OCI-LY7 (cell line): ENCODE data around the gene DNAH11. TPM values are rescaled to one million over a fixed set of nuclear protein-coding genes. Genes with fewer than 3 reads are reported as not detected.

Source experiments
- BruUV-seq: library from RNA; stranded (reverse); fragments of 400-500 nt; replicated peaks from 2 replicates; lab custom pipeline; 2021; lab: Mats Ljungman, UMichigan
- CTCF ChIA-PET: fragments of 300-600 bp; sonication (Branson Sonifier 250); formaldehyde crosslinking; loops from one replicate; lab custom pipeline; 2022; ENCODE audit warnings: antibody characterized with exemption; ENCODE audit not compliant: unreplicated experiment; lab: Charles Lee
- POLR2A ChIA-PET: fragments of 300-600 bp; sonication (Branson Sonifier 250); formaldehyde crosslinking; loops from one replicate; lab custom pipeline; 2022; ENCODE audit warnings: antibody characterized with exemption; lab: Charles Lee
- DNase-seq: peaks from one replicate; pipeline ENCODE4 v3.0.0-alpha.2; 2015; ENCODE audit warnings: low spot score
- H2AFZ ChIP-seq: fragments of 200-600 bp; sonication (generic), shearing (Covaris generic); 2 replicates; pipeline ENCODE4 v1.6.1; 2014; ENCODE audit warnings: mild to moderate bottlenecking, antibody characterized with exemption, low read length, moderate library complexity
- H3K27ac ChIP-seq: fragments of 200-600 bp; sonication (generic); 2 replicates; pipeline ENCODE4 v1.5.1; 2014; ENCODE audit warnings: mixed run types, low read depth, mild to moderate bottlenecking, moderate library complexity, low read length, inconsistent platforms; ENCODE audit not compliant: poor library complexity, severe bottlenecking
- H3K36me3 ChIP-seq: fragments of 200-600 bp; sonication (generic); 2 replicates; pipeline ENCODE4 v1.6.1; 2014; ENCODE audit warnings: mild to moderate bottlenecking, antibody characterized with exemption, low read length, moderate library complexity, mixed read lengths; ENCODE audit not compliant: insufficient read depth
- H3K4me1 ChIP-seq: fragments of 200-600 bp; sonication (generic); 2 replicates; pipeline ENCODE4 v1.5.1; 2014; ENCODE audit warnings: mild to moderate bottlenecking, low read length; ENCODE audit not compliant: insufficient read depth, poor library complexity, severe bottlenecking
- H3K4me2 ChIP-seq: fragments of 200-600 bp; sonication (generic); 2 replicates; pipeline ENCODE4 v1.6.1; 2014; ENCODE audit warnings: mild to moderate bottlenecking, low read length
- H3K4me3 ChIP-seq: fragments of 200-600 bp; sonication (generic); 2 replicates; pipeline ENCODE4 v1.5.1; 2014; ENCODE audit warnings: mild to moderate bottlenecking, low read depth, low read length; ENCODE audit not compliant: poor library complexity, severe bottlenecking
- H3K79me2 ChIP-seq: fragments of 200-600 bp; sonication (generic); 2 replicates; pipeline ENCODE4 v1.6.1; 2016; ENCODE audit warnings: low read depth, mild to moderate bottlenecking, low read length, moderate library complexity, mixed read lengths; ENCODE audit not compliant: insufficient read depth
- H3K9me2 ChIP-seq: fragments of 200-600 bp; sonication (generic); 2 replicates; pipeline ENCODE4 v1.6.1; 2016; ENCODE audit warnings: mild to moderate bottlenecking, low read length, mixed read lengths; ENCODE audit not compliant: insufficient read depth
- H3K9me3 ChIP-seq: fragments of 200-600 bp; sonication (generic); 2 replicates; pipeline ENCODE4 v1.6.1; 2014; ENCODE audit warnings: mild to moderate bottlenecking, mixed run types, low read length, mixed read lengths
- H4K20me1 ChIP-seq: fragments of 200-600 bp; sonication (generic); 2 replicates; pipeline ENCODE4 v1.6.1; 2014; ENCODE audit warnings: mild to moderate bottlenecking, antibody characterized with exemption, low read length, moderate library complexity, mixed read lengths; ENCODE audit not compliant: insufficient read depth
- CTCF ChIP-seq: fragments of 200-600 bp; sonication (generic); conservative IDR thresholded peaks from 2 replicates; pipeline ENCODE4 v1.5.1; 2014; ENCODE audit warnings: mild to moderate bottlenecking, antibody characterized with exemption, low read length, moderate library complexity, mixed read lengths
- EZH2phosphoT487 ChIP-seq: fragments of 200-600 bp; sonication (generic); IDR thresholded peaks from 2 replicates; pipeline ENCODE4 v1.6.1; 2018; ENCODE audit warnings: low read depth, borderline replicate concordance, mild to moderate bottlenecking, mixed run types, antibody characterized with exemption, low read length, moderate library complexity, mixed read lengths
- intact Hi-C: fragments of 100-400 bp; cut with micrococcal nuclease; formaldehyde crosslinking; loops from one replicate; pipeline ENCODE4 v1.10.0; 2022; ENCODE audit not compliant: unreplicated experiment
- total RNA-seq, 2 experiments: library from RNA; depleted of rRNA in 1 of 2; stranded (reverse); fragments of >200 nt in 1 of 2; shearing (Covaris generic) in 1 of 2; gene quantifications; 2 replicates each; pipeline ENCODE4 v1.2.3, GENCODE V29; 2014 to 2022

DNAH11 gene
- total RNA-seq, 2 experiments from 2014 or later: not detected

- BruUV-seq: no TSS peak
- no peak overlapping the region for H2AFZ ChIP-seq
- H3K4me1 ChIP-seq: no peaks in the 10 kb centered on the region
- no peak for TF ChIP-seq CTCF
- no peak for TF ChIP-seq EZH2phosphoT487
- no peak for DNase-seq
- H3K79me2 ChIP-seq: no peaks in the 10 kb centered on the region
- no peaks in the 10 kb centered on the region for H4K20me1 ChIP-seq
- no peak overlapping the region for H3K4me2 ChIP-seq
- CTCF ChIA-PET: no interaction called here
- intact Hi-C loops: loop anchor here (5.0 kb wide), 1 partner anchor 242 kb away; no protein-coding TSS in a partner anchor
- peaks cover 8% of the 10 kb centered on the region for H3K36me3 ChIP-seq
- no peak overlapping the region for H3K27ac ChIP-seq
- H3K9me3 ChIP-seq: no peaks in the 10 kb centered on the region; the same call in 1 of the 2 replicates
- H3K9me2 ChIP-seq: no peaks in the 10 kb centered on the region
- H3K4me3 ChIP-seq: no peak overlapping the region
- POLR2A ChIA-PET: no interaction called here
Measured at GRCh38 chr7:21504021-21504420, 38.8 kb upstream of the DNAH11 start.

GRCh38 chr7:21507627-21508343 lies 35.1 kb upstream of the DNAH11 start:
- no peak overlapping the region for H2AFZ ChIP-seq
- no peaks in the 10 kb centered on the region for H4K20me1 ChIP-seq
- no peak overlapping the region for H3K4me3 ChIP-seq
- peak; percentile 72 for TF ChIP-seq CTCF
- TF ChIP-seq EZH2phosphoT487: no peak
- H3K79me2 ChIP-seq: no peaks in the 10 kb centered on the region
- no peak overlapping the region for H3K4me2 ChIP-seq
- peak; percentile 11 for DNase-seq
- ChIA-PET POLR2A (interaction anchor here (0.7 kb wide), 1 partner anchor 155 kb away, joined by 6 read pairs; no protein-coding TSS in a partner anchor), CTCF (no interaction called here)
- no peak overlapping the region for H3K27ac ChIP-seq
- H3K4me1 ChIP-seq: no peaks in the 10 kb centered on the region
- no TSS peak for BruUV-seq
- peaks cover 31% of the 10 kb centered on the region for H3K36me3 ChIP-seq
- intact Hi-C loops: no loop called here
- H3K9me2 ChIP-seq: no peaks in the 10 kb centered on the region
- H3K9me3 ChIP-seq: no peaks in the 10 kb centered on the region; the same call in 1 of the 2 replicates

GRCh38 chr7:21508538-21508937 lies 34.3 kb upstream of the DNAH11 start:
- Histone ChIP-seq H3K79me2 (no peaks in the 10 kb centered on the region), H3K27ac (no peak overlapping the region), H3K9me2 (no peaks in the 10 kb centered on the region), H2AFZ (no peak overlapping the region), H4K20me1 (no peaks in the 10 kb centered on the region), H3K36me3 (peaks cover 31% of the 10 kb centered on the region), H3K9me3 (no peaks in the 10 kb centered on the region; the same call in 1 of the 2 replicates), H3K4me1 (no peaks in the 10 kb centered on the region), H3K4me3 (no peak overlapping the region), H3K4me2 (no peak overlapping the region)
- no peak for DNase-seq
- POLR2A ChIA-PET: interaction anchor here (0.7 kb wide), 1 partner anchor 154 kb away, joined by 6 read pairs; no protein-coding TSS in a partner anchor
- no TSS peak for BruUV-seq
- intact Hi-C loops: no loop called here
- CTCF ChIA-PET: no interaction called here
- TF ChIP-seq CTCF (no peak), EZH2phosphoT487 (no peak)
